Ureter (tissue), 1 donor: ENCODE data around the gene KCNJ2. TPM values are rescaled to one million over a fixed set of nuclear protein-coding genes. Genes with fewer than 3 reads are reported as not detected.

Experiments used
- DNase-seq: peaks from one replicate; pipeline ENCODE4 v3.0.0-alpha.2; 2020; ENCODE audit warnings: low spot score
- total RNA-seq: library from RNA; stranded (reverse); gene quantifications from one replicate; pipeline ENCODE4 v1.2.4, GENCODE V29; 2023
- donor health status: DM: yes; HTN: yes; CAD: no.

The KCNJ2 gene
- total RNA-seq: 1.1 TPM

DNA sequence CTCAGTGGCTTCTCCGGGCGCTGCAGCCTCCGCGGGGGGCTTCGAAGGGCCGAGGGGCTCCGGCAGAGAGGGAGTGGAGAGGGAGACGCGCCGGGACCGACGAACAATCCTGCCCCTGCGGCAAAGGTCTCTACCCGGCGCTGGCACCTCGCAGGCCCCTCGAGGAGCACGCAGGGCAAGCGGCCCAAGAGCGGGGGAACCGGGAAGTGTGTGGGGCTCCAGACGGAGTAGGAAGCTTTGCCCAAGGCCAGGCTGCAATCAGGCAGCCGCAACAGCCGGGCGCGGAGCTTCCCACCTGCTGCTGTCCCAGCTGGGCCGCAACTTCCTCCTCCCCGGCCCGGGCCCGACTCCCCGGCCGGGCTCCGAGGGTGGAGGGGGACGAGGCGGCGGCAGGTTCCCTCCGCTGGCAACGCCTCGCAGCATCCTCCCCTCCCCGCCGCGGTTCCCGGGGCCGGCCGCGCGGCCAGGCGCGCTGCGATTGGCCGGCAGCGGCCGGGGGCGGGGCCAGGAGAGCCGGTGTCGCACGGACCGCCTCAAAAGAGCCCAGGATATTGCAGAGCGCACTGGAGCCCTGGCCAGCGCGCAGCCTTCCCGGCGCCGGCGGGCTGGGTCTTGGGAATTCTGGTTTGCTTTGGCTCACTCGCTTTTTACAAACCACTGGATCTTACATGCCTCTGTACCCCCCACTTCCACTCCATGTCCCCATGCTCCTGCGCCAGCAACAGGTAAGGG is at the start of gene KCNJ2:
Gene KCNJ2 (plus strand): TSS at position 556 of the 732 bp plus-strand sequence. CDS start 5,508 bp downstream, outside the sequence.
- DNase-seq: peak; percentile 77

DNA sequence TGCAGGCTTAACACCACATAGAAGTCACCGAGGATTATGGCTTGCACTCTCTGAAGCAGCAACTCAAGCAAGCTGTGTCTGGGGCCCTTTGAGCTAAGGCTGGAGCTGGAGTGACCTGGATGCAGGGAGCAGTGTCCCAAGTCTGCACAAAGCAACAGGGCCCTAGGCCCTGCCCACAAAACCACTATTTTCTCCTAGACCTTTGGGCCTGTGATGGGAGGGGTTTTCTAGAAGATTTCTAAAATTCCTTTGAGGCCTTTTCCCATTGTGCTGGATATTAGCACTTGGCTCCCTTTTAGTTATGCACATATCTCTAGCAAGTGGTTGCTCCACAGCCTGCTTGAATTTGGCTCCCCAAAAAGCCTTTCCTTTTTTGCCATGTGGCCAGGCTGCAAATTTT is 49.8 kb upstream of the KCNJ2 start:
- DNase-seq: no peak

DNA sequence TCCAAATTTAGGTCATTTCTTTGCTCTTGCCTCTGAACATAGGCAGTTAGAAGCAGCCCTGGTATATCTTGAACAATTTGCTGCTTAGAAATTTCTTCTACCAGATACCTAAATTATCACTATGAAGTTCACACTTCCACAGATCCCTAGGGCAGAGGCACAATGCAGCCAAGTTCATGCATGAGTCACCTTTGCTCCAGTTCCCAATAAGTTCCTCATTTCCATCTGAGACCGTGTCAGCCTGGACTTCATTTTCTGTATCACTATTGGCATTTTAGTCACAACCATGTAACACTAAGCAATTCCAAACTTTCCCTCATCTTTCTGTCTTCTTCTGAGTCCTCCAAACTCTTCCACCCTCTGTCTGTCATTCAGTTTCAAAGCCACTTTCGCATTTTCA is 49.3 kb upstream of the KCNJ2 start:
- no peak for DNase-seq

DNA sequence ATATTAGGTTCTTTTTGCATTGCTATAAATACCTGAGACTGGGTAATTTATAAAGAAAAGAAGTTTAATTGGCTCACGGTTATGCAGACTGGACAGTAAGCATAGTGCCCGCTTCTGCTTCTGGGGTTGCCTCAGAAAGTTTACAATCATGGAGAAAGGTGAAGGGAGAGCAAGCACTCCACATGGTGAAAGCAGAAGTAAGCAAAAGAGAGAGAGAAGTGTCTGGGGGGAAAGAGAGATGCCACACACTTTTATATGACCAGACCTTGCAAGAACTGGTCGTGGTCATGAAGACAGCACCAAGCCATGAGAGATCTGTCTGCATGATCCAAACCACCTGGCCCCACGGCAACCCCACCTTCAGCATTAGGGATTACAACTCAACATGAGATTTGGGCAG is 48.9 kb upstream of the KCNJ2 start:
- no peak for DNase-seq

DNA sequence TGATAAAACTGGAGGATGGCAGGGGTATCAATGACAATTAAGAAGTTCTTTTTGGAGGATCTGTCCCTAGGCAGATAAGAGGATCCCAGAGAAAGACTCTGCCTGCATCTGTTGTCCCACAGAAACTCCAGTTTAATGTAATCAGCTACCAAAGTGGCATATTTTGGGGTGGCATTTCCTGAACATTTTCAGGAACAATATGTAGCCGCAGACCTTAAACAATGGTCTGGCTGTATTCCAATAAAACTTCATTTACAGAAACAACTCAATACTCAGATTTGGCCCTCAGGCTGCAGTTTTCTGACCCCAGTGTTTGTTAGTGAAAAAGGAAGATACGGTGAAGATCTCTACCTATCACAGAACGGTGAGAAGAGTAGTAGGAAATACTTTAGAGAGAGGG is 48.2 kb upstream of the KCNJ2 start:
- DNase-seq: no peak

DNA sequence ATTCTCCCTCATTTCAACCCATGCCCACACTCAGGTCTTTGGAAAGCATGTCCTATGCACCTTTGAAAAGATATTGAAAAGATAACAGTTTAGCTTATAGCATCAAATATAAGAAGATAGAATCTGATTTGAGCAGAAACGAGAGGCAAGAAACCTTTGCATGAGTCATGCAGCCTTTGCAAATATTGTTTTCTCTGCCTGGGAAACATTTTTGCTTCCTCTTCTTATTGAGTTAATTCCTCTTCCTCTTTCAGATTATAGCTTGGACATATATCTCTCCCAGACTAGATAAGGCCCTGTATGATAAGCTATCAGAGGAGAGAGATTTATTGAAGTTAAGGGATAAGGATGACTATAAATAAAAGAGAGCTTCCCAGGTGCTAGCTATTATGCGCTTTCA is 46.1 kb upstream of the KCNJ2 start:
- DNase-seq: no peak

DNA sequence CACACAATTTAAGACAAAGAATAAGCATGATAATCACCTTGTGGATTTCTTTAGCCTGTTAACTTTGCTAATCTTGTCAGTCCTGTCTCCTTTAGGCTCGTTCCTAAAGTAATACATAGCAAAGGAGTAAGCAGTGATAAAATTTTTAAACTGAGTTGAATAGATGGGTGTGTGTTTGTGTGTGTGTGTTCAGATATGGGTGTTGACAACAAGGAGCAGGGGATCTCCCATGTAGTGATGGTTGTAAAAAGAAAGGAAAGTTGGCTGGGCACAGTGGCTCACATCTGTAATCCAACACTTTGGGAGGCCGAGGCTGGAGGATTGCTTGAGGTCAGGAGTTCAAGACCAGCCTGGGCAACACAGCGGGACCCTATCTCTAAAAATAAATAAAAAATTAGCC is 44.6 kb upstream of the KCNJ2 start:
- DNase-seq: no peak

DNA sequence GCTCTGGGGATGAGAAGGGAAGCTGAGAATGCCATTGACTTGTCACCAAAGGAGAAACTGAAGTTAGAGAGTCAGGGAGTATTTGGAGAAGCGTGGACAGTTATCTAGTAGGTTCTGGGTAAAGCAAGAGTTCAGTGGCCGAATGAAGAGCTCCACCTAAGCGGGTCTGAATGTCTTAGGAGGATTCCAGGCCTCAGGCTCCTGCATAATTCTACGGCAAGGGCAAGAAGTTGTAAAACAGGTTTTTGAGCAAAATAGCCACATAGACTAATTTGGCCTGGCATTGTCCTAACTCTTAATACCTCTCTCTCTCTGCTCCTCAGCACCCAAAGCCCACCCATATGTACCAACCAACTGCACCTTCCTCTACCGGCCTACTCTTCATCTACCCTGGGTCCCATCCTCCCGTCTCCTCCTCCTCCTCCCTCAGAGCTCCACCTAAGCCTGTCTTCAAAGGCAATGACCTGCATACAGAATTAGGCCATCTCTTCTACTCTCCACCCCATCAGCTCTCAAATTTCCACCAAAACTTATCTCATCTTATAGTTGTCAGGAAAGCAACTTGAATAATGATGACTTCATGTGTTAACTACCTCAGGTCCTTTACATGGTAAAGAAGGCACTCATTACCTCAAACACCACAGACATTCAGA is 42.0 kb upstream of the KCNJ2 start:
- DNase-seq: no peak

DNA sequence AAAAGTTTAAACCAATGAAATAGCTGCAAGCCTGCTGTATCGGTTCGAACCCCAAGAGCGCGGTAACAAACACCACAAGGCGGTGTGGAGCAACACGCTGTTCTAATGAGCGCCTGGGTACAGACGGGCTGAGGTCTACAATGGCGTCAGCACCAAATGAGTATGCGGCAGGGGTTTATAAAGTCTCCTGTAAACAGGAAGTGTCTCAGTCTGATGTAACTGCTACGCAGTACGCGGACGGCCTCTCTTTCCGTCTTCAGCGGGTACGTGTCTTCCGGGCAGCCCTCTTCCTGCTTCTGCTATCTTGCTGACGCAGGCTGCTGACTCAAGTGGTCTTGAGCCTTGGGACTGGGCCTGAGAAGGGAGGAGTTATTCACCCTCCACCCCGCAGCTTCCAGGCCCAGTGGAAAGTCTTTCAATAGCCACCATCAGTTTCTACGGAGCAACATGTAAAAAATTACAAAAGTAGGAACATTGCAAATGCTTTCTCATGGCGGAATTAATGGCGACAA is 40.5 kb upstream of the KCNJ2 start:
- DNase-seq: no peak

DNA sequence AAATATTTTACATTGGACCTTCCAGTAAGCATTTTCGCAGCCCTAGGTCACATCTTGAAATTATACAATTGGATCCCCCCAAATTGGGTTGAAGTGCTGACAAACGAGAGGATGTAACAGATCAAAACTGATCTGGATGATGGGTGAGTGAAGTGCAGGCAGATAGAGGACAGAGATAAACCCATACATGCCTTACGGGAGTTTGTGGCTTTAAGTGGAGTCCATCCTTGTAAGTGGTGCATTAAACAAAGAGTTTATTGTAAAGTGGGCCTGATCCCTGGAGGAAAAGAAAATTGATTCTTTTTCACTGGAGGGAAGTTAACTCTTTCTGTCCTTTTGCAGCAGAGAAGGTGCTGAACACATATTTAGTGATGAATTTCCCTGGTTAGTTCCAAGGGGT is 39.0 kb upstream of the KCNJ2 start:
- DNase-seq: no peak

DNA sequence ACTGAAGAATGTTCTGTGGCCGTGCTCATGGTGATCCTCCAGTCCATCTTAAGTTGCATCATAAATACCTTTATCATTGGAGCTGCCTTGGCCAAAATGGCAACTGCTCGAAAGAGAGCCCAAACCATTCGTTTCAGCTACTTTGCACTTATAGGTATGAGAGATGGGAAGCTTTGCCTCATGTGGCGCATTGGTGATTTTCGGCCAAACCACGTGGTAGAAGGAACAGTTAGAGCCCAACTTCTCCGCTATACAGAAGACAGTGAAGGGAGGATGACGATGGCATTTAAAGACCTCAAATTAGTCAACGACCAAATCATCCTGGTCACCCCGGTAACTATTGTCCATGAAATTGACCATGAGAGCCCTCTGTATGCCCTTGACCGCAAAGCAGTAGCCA is 36.8 kb upstream of the KCNJ2 start:
- no peak for DNase-seq

DNA sequence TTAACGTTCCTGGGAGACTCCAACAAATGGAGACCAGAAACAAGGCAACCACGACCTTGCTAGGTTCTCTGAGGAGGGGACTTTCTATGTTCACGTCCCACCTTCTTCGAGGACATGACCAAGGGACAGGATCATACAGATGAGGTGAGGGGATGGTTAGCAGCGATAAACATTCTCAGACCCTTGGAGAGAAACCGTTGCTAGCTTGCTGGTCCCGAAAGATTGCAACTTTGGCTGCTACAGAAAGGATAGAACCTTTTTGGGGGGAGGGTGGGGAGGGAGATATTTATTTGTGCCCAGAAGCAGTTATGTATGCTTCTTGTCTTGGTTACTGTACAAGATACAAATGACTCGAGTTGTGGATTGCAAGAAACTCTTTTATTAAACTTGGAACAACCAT is 35.3 kb upstream of the KCNJ2 start:
- no peak for DNase-seq

DNA sequence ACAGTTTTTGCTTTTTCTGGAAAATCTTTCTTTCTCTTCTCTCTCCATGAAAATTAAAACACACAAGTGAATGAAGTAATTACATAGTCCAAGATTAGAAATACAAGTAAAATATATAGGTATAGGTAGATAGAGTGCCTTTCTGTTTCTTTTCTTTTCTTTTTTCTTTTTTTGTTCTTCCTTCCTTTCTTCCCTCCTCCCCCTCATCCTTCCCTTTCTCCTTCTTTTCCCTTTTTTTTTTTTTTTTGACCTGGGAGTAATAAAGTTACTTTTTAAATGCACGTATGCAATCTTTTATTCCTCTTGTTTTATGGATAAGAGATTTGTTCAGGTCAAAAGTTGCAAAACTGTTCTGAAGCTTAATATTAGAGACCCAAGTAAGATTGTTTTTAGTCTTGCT is 34.6 kb upstream of the KCNJ2 start:
- DNase-seq: no peak

DNA sequence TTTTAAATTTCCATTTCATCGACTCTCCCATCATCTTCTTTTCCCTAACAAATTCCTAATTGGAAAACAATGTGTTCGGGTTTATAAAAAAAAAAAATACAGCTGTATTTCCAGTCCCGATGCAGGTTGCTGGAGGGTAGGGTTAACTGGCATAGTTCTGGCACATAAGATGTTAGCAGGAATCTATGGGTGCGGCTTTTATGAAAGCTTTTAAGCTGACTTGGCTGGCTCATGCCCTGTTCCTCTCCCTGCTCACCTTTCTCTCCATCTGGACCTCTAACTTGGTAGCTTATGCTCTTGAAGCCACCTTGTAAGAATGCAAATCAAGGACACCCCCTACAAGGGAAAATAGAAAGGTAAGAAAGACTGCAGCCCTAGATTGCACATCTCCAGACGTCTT is 33.2 kb upstream of the KCNJ2 start:
- DNase-seq: no peak

DNA sequence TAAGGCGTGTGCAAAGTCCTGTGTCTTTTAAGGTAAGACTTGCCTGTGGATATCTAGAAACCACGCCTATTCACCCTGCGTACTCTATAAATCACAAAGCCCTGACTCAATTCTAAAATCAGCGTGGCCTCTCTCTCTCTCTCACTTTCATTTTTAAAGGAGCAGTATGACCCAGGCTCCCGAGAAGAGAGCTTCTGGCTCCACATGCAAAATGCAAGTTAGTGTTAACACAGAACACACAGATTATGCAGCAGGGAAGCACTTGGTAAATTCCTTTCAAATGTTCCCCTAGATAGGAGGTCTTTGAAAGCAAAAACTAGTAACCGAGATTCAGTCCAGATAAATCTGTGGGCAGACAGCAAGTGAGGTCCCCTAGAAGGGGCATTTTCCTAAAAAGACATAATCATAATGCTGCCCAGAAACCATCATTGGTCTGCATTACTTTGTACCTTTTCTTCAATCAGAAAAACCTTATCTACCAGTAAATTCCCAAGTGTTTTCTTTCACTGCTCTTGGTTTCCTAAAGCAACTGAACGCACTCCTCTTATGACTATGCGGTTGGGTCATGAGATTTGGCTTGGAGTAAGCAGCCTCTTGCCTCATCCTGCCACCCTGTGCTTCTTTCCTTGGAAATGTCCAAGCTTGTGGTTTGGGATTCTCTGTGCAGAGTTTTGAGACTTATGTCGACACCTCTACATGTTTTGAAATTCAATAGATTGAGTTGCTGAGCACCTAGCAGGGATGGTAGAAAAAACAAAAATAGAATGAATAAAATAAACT is 31.7 kb upstream of the KCNJ2 start:
- DNase-seq: peak; percentile 54

DNA sequence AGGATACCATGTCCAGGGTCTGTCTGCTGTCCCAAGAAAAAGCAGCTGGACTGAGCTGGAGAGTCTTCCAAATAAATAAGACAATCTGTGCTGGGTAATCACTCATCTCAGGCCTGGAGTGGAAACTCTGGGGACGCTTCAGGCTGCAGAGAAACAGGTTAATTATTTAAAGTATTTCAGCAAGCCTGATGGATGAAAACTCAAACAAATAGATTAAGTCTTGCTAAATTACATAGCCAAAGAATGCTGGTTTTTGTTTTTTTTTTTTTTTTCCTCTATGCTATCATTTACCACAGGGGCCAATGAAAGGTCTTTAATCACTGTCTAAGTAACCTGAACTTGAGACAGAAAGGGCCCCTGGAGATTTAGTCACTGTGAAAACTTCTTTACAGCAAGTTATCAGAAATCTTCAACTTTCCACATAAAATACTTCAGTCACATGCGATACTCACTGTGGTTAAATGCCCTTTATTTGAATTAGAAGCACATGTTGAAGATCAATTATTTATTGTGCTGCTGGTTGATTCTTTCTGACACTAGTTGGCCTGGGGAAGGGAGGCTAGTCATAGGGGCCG is 31.0 kb upstream of the KCNJ2 start:
- no peak for DNase-seq

DNA sequence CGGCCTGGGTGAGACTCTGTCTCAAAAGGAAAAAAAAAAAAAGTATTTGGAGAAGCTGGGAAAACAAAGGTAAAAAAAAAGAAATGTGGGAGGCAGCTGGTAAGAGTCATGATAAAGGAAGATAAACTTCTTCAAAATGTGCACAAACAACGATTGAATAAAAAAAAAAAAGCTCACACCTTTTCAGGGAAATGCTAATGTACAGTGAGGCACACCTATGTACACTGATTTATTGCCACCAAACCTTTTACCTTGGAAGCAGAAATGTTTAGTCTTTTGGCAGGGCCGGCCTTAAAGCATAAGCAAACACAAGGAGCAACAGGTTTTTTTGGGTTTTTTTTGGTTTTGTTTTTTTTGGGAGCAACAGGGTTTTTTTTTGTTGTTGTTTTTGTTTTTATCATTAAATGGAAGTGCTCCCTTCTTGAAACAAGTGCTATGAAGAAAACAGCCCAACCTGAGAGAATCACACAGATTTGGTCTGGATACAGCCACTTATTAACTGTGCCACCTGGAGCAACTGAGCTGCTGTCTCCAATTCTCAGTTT is 29.8 kb upstream of the KCNJ2 start:
- DNase-seq: no peak

DNA sequence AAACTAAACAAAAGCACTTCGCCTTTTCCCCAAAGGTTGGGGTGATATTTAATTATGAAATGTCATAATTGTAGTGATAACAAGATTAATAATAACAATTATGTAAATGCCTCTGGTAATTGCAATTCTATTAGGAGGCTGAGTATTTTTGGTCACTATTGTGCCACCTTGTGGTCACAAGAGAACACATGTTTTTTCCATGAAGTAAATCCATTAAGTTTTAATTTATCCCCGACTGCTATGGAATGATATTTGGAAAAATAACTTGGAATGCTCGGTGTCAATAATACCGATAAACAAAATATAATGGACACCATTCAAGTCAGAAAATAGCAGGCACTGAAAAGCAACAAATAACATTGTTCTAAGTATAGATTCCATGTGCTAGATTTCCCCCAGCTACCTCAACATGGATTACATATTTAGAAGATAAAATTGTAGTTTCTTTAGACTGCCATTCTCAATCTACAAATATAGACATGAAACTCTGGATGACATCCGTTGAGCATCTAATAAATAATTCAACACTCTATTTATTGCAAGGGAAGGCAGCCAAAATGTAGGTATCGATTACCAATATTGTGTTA is 25.0 kb upstream of the KCNJ2 start:
- no peak for DNase-seq

DNA sequence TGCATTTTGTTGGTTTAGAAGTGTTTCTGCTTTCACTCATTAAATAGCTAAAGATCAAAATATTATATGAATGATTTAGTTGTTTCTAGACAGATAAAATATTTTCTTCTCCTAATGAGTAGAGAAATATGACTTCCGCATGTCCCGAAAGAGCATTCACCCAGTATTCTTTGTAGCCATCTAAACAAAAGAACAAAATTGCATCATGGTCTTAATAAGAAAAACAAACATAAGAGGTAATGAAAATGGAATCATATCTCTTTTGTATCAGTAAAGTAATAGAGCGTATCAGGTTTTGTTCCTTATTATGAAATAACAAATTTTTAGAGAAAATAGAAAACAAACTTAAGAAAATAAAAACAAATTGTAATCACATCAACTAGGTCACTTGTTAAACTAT is 16.1 kb upstream of the KCNJ2 start:
- DNase-seq: no peak

DNA sequence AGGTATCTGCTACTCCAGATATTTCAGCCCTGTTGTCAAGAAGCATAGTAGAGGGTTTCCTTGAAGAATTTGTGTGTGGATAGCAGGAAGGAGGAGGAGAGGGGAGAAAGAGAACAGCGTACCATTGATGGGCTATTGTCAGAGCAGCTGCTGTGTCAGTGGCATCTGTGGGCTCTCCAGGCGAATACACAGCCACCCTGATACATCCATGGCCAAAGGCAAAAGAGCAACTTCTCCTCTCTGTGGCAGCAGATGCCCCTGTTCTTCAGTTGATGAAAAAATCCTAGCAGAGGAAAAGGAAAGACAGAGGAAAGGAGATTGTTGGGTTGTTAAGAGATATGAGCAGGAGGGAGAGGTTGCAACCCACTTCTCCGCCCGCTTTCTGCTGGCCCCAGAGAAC is 12.2 kb upstream of the KCNJ2 start:
- no peak for DNase-seq

DNA sequence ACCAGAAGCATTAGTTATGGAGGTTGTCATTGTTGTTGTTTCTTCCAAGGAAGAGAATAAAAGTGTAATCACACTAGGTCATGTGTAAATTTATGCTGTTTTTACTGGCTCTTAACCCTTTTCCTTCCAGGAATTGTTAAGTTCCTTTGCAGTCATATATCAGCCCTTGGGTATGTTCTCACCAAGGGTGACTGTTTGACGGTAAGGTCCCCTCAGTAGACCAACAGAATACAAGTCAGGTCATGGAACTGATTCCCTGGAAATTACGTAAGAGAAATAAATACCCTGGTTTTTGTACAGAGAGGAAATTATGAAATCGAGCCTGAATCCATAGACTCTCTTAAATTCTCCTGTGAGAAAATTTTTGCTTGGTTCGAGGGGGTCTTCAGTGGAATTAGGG is 11.2 kb upstream of the KCNJ2 start:
- DNase-seq: no peak

DNA sequence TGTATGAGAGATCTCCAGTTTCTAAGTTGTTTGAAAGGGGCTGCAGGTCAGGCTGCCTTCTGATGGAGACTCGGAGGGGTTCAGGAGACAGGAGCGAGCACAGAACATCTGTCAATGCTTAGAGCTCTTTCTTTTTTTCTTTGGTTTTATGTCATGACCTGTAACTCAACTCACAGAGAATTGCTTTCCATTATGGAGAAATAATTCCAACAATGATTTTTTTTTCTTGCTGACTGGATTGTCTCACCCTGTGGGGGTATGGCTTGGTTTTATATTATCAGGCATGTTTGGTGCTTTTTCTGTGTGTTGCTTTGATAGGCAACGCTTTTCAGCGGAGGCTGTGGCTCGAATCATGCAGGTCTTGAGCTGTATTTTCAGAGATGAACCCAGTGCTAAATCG is 10.7 kb upstream of the KCNJ2 start:
- DNase-seq: no peak
